GM18861 (cell line): ENCODE data around the gene CHST8.

Experiments
- ATAC-seq: cut with Tn5 transposase; IDR thresholded peaks from one replicate; pipeline ENCODE4 v1.9.1; 2021; ENCODE audit not compliant: unreplicated experiment

The CHST8 gene

GRCh38 chr19:33780746-33781145 is 159.0 kb downstream of the CHST8 start:
- no peak for ATAC-seq

GRCh38 chr19:33781415-33781935 is 159.7 kb downstream of the CHST8 start:
- ATAC-seq = no peak

GRCh38 chr19:33781996-33782395 is 160.2 kb downstream of the CHST8 start:
- ATAC-seq = no peak

GRCh38 chr19:33784432-33784831 is 162.7 kb downstream of the CHST8 start:
- ATAC-seq = no peak

- no peak for ATAC-seq
These were observed 164.0 kb downstream of the CHST8 start for GRCh38 chr19:33785795-33786194.

- ATAC-seq = no peak
These were observed 166.9 kb downstream of the CHST8 start for GRCh38 chr19:33788676-33789075.

GRCh38 chr19:33789344-33789743 is 167.6 kb downstream of the CHST8 start:
- ATAC-seq = no peak

GRCh38 chr19:33794683-33795369 is 173.1 kb downstream of the CHST8 start:
- ATAC-seq = no peak

GRCh38 chr19:33795370-33796163 is 173.8 kb downstream of the CHST8 start:
- ATAC-seq = no peak

GRCh38 chr19:33796164-33796875 is 174.6 kb downstream of the CHST8 start, which contains the start of gene KCTD15:
KCTD15 (plus strand) TSS chr19:33796870; CDS start chr19:33800455, 3,585 bp downstream.
- no peak for ATAC-seq

- no peak for ATAC-seq
These were observed 176.3 kb downstream of the CHST8 start for GRCh38 chr19:33797802-33798671.

GRCh38 chr19:33798681-33799111 is 176.9 kb downstream of the CHST8 start:
- ATAC-seq = no peak

GRCh38 chr19:33799476-33799875 is 177.7 kb downstream of the CHST8 start:
- no peak for ATAC-seq

GRCh38 chr19:33800012-33800680 is 178.4 kb downstream of the CHST8 start:
- no peak for ATAC-seq

- no peak for ATAC-seq
These were observed 179.7 kb downstream of the CHST8 start for GRCh38 chr19:33801411-33801810.

- ATAC-seq = no peak
These were observed 180.2 kb downstream of the CHST8 start for GRCh38 chr19:33802001-33802400.

GRCh38 chr19:33802801-33803200 is 181.0 kb downstream of the CHST8 start:
- no peak for ATAC-seq

- no peak for ATAC-seq
These were observed 181.6 kb downstream of the CHST8 start for GRCh38 chr19:33803383-33803782.

- ATAC-seq = no peak
These were observed 182.5 kb downstream of the CHST8 start for GRCh38 chr19:33804021-33804799.
